GM18507 (cell line): ENCODE measurements around the gene B9D1.
"Not testable (repeated sequence)": the region's sequence is repeated elsewhere in the genome, so short reads cannot be mapped to it uniquely, and the experiment has no call there.

Experiments
- DNase-seq: peaks from one replicate; pipeline ENCODE4 v3.0.0; 2011; ENCODE audit warnings: low read depth; ENCODE audit not compliant: insufficient read length; ENCODE audit errors: extremely low spot score
- FAIRE-seq: peaks from 2 replicates; lab custom pipeline; 2011; peaks lifted over from hg19 to GRCh38; lab: Jason Lieb, UNC

The B9D1 gene

DNA sequence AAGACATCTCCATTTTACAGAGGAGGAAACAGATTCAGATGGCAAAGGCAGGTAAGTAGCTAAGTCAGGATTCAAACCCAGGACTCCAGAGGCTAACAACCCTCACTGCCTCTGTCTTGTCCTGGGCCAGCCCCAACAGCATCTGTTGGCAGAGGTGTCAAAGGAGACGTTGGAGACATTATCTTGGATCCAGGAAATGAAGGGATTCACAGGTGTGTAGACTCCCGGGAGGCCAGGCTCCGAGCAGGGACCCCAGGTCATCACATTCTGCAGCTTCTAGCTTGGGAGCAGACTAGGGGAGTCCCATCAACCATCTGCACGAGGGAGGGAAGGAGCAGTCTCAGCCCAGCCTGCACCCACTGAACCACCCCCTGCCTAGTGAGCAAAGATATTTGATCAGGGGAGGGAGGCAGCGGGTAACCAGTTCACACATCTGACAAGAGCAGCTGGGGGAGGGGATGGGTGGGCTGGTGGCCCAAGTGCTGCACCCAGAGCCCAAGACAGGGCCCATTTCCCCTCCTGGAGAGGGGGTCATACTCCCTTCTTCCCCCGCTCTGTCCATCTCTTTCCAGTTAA lies 1.0 kb upstream of the B9D1 start:
- FAIRE-seq (no peak), DNase-seq (no peak)

DNA sequence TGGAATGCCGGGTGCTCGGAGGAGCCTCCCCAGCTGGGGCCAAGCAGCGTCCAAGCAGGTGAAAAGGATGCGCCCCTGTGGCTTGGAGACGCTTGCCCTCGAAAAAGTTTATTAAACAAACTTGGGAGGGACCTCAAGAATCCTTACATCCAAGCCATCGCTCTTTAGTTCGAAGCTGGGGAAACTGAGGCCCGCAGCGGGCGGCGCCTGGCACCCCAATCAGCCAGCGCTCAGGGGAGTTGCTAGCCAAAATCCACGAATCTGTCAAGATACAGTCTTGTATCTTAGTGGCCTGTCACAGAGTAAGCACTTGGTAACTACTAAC lies 553 bp upstream of the B9D1 start:
- DNase-seq (no peak), FAIRE-seq (no peak)

- no peak for DNase-seq
- FAIRE-seq, result no peak
Observed at GRCh38 chr17:19361944-19362276, 613 bp downstream of the B9D1 start.

- no peak for DNase-seq
- FAIRE-seq, result no peak
Observed at GRCh38 chr17:19361326-19361725, 1.2 kb downstream of the B9D1 start.

DNA sequence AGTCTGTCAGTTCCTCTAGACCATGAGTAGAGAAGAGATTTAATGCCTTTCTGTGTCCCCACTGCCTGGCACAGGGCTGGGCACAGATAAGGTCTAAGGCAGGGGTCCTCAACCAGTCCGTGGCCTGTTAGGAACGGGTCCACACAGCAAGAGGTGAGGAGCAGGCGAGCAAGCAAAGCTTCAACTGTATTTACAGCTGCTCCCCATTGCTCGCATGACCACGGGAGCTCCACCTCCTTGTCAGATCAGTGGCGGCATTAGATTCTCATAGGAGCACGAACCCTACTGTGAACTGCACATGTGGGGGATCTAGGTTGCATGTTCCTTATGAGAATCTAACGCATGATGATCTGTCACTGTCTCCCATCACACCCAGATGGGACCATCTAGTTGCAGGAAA lies 1.8 kb downstream of the B9D1 start:
- DNase-seq (no peak), FAIRE-seq (no peak)

DNA sequence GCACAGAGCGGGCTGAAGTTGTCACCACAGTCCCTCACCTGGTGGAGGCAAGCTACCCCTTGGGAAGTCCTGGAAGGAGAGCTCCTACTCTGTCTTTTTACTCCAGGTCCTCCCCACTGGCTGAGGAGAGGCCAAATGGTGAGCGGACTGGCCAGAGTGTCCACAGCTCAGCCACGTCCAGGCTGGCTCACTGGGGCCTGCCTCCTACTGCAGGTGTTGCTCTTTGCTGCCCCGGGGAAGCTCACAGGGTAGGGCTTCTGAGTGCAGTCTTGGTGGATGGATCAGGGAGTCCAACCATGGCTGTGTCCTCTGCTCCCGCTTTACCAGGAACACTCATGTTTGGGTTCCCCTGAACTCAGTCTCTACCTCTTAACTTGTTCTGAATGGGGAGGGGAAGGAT lies 2.7 kb downstream of the B9D1 start:
- DNase-seq (no peak), FAIRE-seq (no peak)

- no peak for FAIRE-seq
Observed at GRCh38 chr17:19359151-19359550, 3.4 kb downstream of the B9D1 start.

GRCh38 chr17:19357761-19358160 lies 4.8 kb downstream of the B9D1 start:
- FAIRE-seq (no peak), DNase-seq (no peak)

More at GRCh38 chr17:19359151-19359550, 3.4 kb downstream of the B9D1 start:
- no peak for DNase-seq

DNA sequence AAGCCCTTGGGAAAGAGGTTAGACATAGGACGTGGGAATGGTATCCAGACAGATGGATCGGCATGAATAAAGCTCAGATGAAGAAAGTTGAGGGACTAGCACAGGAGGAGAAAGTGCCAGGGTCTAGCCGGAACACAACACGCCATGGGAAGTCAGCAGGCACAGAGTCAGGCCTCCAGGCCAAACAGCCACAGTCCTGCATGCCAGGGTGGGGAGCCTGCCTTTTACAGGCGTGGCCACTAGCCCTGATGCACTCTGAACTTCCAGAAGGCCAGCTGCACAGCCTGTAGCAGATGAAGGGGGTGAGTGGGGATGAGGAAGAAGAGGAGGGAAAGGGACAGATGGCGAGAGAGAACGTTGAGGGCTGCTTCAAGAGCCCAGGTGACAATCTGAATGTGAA lies 5.2 kb downstream of the B9D1 start:
- FAIRE-seq, result no peak
- no peak for DNase-seq

DNA sequence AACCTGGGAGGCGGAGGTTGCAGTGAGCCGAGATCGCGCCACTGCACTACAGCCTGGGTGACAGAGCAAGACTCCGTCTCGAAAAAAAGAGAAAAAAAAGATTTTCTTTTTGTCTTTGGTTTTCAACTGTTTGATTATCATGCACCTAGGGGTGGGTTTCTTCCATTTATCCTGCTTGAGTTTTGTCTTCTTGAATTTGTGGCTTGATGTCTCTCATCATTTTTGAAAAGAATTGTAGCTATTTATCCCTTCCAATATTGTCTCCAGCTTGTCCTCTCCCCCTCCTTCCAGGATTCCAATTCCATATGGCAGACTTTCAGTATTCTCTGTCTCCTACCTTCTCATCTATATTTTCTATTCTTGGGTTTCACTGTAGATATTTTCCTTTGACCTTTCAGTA lies 7.8 kb downstream of the B9D1 start:
- FAIRE-seq (no peak), DNase-seq (no peak)

GRCh38 chr17:19353401-19353800 lies 9.1 kb downstream of the B9D1 start:
- not testable (repeated sequence) for FAIRE-seq, DNase-seq

- no peak for DNase-seq
- no peak for FAIRE-seq
Observed at GRCh38 chr17:19348806-19349205, 13.7 kb downstream of the B9D1 start.

DNA sequence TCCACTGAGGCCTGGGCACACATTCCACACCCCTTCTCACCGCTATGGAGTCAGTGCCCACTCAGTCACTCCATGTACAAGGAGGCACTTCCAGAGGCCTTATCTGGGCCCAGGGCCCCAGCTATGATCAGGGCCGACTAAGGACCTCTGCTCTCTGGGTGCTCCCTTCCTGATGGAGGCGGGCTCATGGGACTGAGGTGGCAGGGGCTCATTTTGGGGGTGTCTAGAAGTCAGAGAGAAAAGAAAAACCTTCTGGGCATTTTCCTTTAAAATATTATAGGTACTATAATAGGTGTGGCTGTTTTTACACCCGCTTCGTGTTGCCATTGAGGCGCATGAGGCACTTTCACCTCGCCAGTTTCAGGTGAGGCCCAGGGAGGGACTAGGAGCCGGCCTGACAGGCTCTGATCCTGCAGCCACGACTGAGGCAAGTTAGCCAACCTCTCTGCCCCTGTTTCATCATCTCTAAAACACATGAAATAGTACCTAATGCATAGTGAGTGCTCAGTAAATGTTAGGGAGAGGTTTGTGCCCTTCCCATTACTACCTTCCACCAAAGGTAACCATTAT lies 14.4 kb downstream of the B9D1 start:
- DNase-seq, result no peak
- FAIRE-seq, result no peak

DNA sequence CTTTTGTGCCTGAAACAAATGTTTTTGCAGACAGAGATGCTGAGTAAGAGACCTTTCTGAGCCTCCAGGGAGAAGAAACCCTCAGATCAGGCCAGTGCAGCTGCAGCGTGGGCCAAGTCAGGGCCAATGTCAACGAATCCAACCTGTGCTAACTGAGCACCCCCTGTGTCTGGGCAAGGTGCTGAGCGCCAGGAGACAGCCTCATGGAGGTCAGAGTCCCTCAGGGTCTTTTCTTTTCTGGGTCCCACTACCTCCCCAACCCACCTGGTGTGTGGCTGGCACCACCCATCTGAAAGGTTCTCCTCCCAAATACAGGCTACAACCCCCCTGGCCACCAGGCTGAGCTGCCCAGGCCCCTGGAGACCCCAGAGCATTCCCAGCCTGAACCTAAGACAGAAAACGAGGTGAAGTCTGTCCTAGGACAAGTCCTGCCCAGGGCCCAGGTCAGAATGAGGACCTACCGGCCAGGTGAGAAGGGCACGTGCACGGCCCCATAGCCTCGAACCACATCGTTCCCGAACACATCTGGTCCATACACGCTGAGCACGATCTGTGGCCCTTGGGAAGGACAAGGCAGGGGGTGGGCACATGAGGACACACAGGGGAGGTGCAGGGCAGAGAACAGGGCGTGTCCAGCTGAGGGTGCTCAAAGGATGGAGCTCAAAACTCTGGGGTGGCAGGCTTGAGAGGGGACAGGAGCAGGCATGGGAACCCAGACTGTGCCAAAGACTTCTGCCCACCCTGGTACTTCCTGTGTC lies 15.0 kb downstream of the B9D1 start:
- FAIRE-seq (no peak), DNase-seq (no peak)

- FAIRE-seq (no peak), DNase-seq (no peak)
Observed at GRCh38 chr17:19346351-19347255, 15.9 kb downstream of the B9D1 start.

- DNase-seq (no peak), FAIRE-seq (no peak)
Observed at GRCh38 chr17:19345486-19346350, 16.8 kb downstream of the B9D1 start.

DNA sequence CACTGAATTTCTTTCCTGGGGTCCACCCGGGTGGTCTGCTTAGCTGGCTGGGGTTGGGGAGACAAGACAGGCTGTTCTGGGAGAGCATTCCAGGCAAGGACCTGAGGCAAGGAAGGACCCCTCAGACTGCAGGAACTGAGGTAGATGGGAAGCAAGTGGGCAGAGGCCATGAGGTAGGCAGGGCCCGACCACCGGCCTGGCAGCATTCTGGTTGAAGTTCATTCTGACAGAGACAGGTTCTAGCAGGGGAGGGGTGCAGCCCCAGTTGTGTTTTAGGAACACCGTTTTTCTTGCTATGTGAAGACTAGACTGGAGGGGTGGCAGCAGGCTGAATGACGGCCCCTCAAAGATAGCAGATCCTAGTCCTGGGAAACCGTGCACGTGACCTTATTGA lies 17.5 kb downstream of the B9D1 start:
- DNase-seq (no peak), FAIRE-seq (no peak)

DNA sequence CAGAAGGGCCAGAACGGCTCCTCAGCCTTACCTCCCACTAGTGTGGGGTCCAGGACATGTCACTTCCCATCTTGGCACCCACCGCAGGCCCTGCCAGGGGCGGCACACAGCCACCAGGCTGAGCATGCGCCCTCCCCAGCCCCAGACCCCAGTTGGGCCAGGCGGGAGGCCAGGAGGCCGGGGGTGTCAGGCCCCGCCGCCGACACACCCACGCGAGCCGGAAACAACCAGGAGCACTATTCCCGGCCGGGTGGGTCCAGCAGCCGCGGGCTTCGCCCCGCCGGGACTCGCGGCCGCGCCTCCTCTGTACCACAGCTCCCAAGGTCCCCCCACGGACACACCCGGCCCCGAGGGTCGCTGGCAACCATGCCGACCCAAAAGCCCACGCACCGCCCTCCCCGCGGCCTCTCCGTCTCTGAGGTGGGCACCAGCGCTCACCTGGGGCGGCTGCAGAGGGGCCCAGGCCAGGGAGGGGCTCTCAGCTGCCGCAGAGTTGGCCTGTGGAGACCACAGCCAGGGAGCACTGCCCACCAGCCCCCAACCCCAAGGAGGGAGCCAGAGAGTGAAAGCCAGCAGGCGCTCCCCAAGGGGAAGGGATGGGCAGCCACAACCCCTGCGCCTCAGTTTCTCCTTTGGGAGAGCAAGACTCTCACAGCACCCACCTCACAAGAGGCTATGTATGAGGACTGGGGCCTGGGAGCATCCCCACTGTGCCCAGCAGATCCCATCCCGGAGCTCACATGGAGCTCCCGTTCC lies 18.0 kb downstream of the B9D1 start:
- FAIRE-seq (no peak), DNase-seq (no peak)

DNA sequence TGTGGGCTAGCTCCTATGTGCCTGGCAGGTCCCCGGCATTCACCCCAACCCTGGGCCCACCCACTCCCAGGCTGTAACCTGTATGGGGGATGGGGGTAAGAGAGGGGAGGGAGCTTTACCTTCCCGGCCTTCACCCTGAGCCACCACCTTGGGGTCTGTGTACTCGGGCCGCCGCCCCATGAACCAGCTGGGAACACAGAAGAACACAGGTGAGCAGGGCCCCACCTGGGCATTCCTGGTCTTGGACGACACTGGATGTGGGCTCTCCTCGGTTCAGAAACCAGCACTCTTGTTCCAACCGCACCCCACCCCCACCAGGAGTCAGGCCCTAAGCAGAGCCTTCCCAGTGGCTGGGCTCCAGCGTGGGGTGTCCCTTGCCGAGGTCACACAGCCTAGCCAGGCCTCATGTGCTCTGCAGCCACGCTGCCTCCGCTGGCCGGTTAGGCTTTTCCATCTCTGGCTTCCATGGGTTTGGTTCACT lies 18.8 kb downstream of the B9D1 start:
- FAIRE-seq (no peak), DNase-seq (no peak)
